Caco-2 (cell line): ENCODE results near the gene GPS2. TPM values are rescaled to one million over a fixed set of nuclear protein-coding genes. Genes with fewer than 3 reads are reported as not detected.

Source experiments
- BruUV-seq: library from RNA; stranded (reverse); fragments of 400-500 nt; replicated peaks from 2 replicates; lab custom pipeline; 2021; lab: Mats Ljungman, UMichigan
- CTCF ChIA-PET: fragments of 300-600 bp; sonication (Branson Sonifier 250); formaldehyde crosslinking; loops from one replicate; lab custom pipeline; 2022; ENCODE audit warnings: antibody characterized with exemption; lab: Charles Lee
- POLR2A ChIA-PET: fragments of 300-600 bp; sonication (Branson Sonifier 250); formaldehyde crosslinking; loops from one replicate; lab custom pipeline; 2022; ENCODE audit warnings: antibody characterized with exemption; lab: Charles Lee
- DNase-seq, 2 experiments: peaks; one replicate each; pipeline versions ENCODE4 v3.0.0 to v3.0.0-alpha.2; 2020 to 2022
- H3K27me3 ChIP-seq: replicated peaks from 2 replicates; pipeline ENCODE4 v1.6.0; 2011; ENCODE audit warnings: low read length; ENCODE audit not compliant: control insufficient read depth, insufficient read depth
- H3K36me3 ChIP-seq: 2 replicates; pipeline ENCODE4 v1.5.1; 2011; ENCODE audit warnings: low read length; ENCODE audit not compliant: control insufficient read depth, insufficient read depth
- H3K4me1 ChIP-seq: fragments of 250-450 bp; sonication (Bioruptor Pico); 2 replicates; pipeline ENCODE4 v1.5.1; 2020; ENCODE audit warnings: mild to moderate bottlenecking
- H3K4me3 ChIP-seq: 2 replicates; pipeline ENCODE4 v1.5.1; 2011; ENCODE audit warnings: low read depth, mild to moderate bottlenecking, control low read depth, low read length
- H3K9me3 ChIP-seq: fragments of 250-450 bp; sonication (Bioruptor Pico); 2 replicates; pipeline ENCODE4 v1.5.1; 2020; ENCODE audit warnings: mild to moderate bottlenecking, moderate library complexity
- H3K27ac Mint-ChIP-seq: one replicate; pipeline ENCODE4 v1.8.0; 2022; ENCODE audit warnings: mixed read lengths; ENCODE audit not compliant: unreplicated experiment
- H3K27me3 Mint-ChIP-seq: one replicate; pipeline ENCODE4 v1.8.0; 2022; ENCODE audit warnings: mixed read lengths; ENCODE audit not compliant: insufficient read depth, unreplicated experiment
- H3K36me3 Mint-ChIP-seq: one replicate; pipeline ENCODE4 v1.8.0; 2022; ENCODE audit warnings: mild to moderate bottlenecking, mixed read lengths; ENCODE audit not compliant: insufficient read depth, unreplicated experiment
- H3K4me1 Mint-ChIP-seq: one replicate; pipeline ENCODE4 v1.8.0; 2022; ENCODE audit warnings: low read depth, mixed read lengths; ENCODE audit not compliant: unreplicated experiment
- H3K4me3 Mint-ChIP-seq: one replicate; pipeline ENCODE4 v1.8.0; 2022; ENCODE audit warnings: mild to moderate bottlenecking, moderate library complexity, mixed read lengths; ENCODE audit not compliant: unreplicated experiment
- H3K9me3 Mint-ChIP-seq: one replicate; pipeline ENCODE4 v1.8.0; 2022; ENCODE audit warnings: mixed read lengths; ENCODE audit not compliant: unreplicated experiment
- CTCF ChIP-seq, 2 experiments: fragments of 200-600 bp in 1 of 2; IDR thresholded peaks; 1 replicate in 1 of 2; 2 replicates in 1 of 2; pipeline versions ENCODE4 v1.5.1 to v1.8.0; 2011 to 2022; ENCODE audit warnings: antibody characterized with exemption in 1 of 2, control low read depth in 1 of 2, inconsistent platforms in 1 of 2, low read depth in 1 of 2, low read length in 1 of 2, mild to moderate bottlenecking in 1 of 2, moderate library complexity in 1 of 2; ENCODE audit not compliant: insufficient read depth in 1 of 2, severe bottlenecking in 1 of 2, unreplicated experiment in 1 of 2
- intact Hi-C: fragments of 100-400 bp; cut with micrococcal nuclease; formaldehyde crosslinking; loops from one replicate; pipeline ENCODE4 v1.10.0; 2022; ENCODE audit not compliant: unreplicated experiment
- total RNA-seq: library from RNA; stranded (reverse); gene quantifications from 2 replicates; pipeline ENCODE4 v1.2.3, GENCODE V29; 2022

GPS2 gene
- total RNA-seq, 1 experiment from 2014 or later: 39.2 TPM

- ChIA-PET POLR2A (no interaction called here), CTCF (interaction anchor here (1.4 kb wide), 1 partner anchor 11 kb away, joined by 6 read pairs; the partner anchor contains the start of gene SLC2A4)
- H3K4me3 Mint-ChIP-seq: no peak overlapping the region
- no peaks in the 10 kb centered on the region for H3K9me3 Mint-ChIP-seq
- intact Hi-C loops: no loop called here
- H3K36me3 Mint-ChIP-seq: no peaks in the 10 kb centered on the region
- no peaks in the 10 kb centered on the region; the same call in 1 of the 2 replicates for H3K36me3 ChIP-seq
- no peak for DNase-seq
- H3K27me3 Mint-ChIP-seq: no peaks in the 10 kb centered on the region
- 0 out of 2 replicates have a peak, but pooled peaks cover 10% of the 10 kb centered on the region for H3K4me1 ChIP-seq
- no peaks in the 10 kb centered on the region for H3K27me3 ChIP-seq
- H3K4me3 ChIP-seq: no peak overlapping the region
- no peaks in the 10 kb centered on the region for H3K9me3 ChIP-seq
- no TSS peak for BruUV-seq
- H3K4me1 Mint-ChIP-seq: peaks cover 6% of the 10 kb centered on the region
- no peak overlapping the region for H3K27ac Mint-ChIP-seq
- no peak for TF ChIP-seq CTCF (IDR thresholded peaks at IDR 0.05; ENCODE audit: insufficient read depth in 1 of 2, low read depth in 1 of 2, low read length in 1 of 2, severe bottlenecking in 1 of 2, unreplicated experiment in 1 of 2)
Measured at GRCh38 chr17:7292194-7292593, 23.0 kb downstream of the GPS2 start.

GRCh38 chr17:7290685-7291084, 24.5 kb downstream of the GPS2 start:
- no peak for TF ChIP-seq CTCF (IDR thresholded peaks at IDR 0.05; ENCODE audit: insufficient read depth in 1 of 2, low read depth in 1 of 2, low read length in 1 of 2, severe bottlenecking in 1 of 2, unreplicated experiment in 1 of 2)
- Histone ChIP-seq H3K4me1 (0 out of 2 replicates have a peak, but pooled peaks cover 8% of the 10 kb centered on the region), H3K4me3 (no peak overlapping the region), H3K27me3 (no peaks in the 10 kb centered on the region), H3K9me3 (no peaks in the 10 kb centered on the region), H3K36me3 (no peaks in the 10 kb centered on the region; the same call in 1 of the 2 replicates)
- DNase-seq: no peak
- Mint-ChIP-seq H3K9me3 (no peaks in the 10 kb centered on the region), H3K36me3 (no peaks in the 10 kb centered on the region), H3K4me3 (no peak overlapping the region), H3K4me1 (peaks cover 6% of the 10 kb centered on the region), H3K27ac (no peak overlapping the region), H3K27me3 (no peaks in the 10 kb centered on the region)
- intact Hi-C loops: no loop called here
- no TSS peak for BruUV-seq
- CTCF ChIA-PET: no interaction called here
- POLR2A ChIA-PET: interaction anchor here (0.7 kb wide), 1 partner anchor 10 kb away, joined by 3 read pairs; the partner anchor contains the start of gene SLC2A4

- 0 out of 2 replicates have a peak, but pooled peaks cover 3% of the 10 kb centered on the region for H3K4me1 ChIP-seq
- H3K27me3 Mint-ChIP-seq: no peaks in the 10 kb centered on the region
- no peak for DNase-seq
- no peaks in the 10 kb centered on the region for H3K9me3 ChIP-seq
- H3K4me1 Mint-ChIP-seq: peaks cover 6% of the 10 kb centered on the region
- no peak overlapping the region for H3K4me3 ChIP-seq
- ChIA-PET CTCF (no interaction called here), POLR2A (no interaction called here)
- BruUV-seq: no TSS peak
- H3K4me3 Mint-ChIP-seq: no peak overlapping the region
- no peaks in the 10 kb centered on the region for H3K9me3 Mint-ChIP-seq
- no peaks in the 10 kb centered on the region; the same call in 1 of the 2 replicates for H3K36me3 ChIP-seq
- H3K36me3 Mint-ChIP-seq: no peaks in the 10 kb centered on the region
- no peak overlapping the region for H3K27ac Mint-ChIP-seq
- intact Hi-C loops: no loop called here
- TF ChIP-seq CTCF (IDR thresholded peaks at IDR 0.05; ENCODE audit: insufficient read depth in 1 of 2, low read depth in 1 of 2, low read length in 1 of 2, severe bottlenecking in 1 of 2, unreplicated experiment in 1 of 2): no peak
- H3K27me3 ChIP-seq: no peaks in the 10 kb centered on the region
Measured at GRCh38 chr17:7290166-7290565, 25.0 kb downstream of the GPS2 start.
